H9 (cell line): ENCODE results near the gene PGGHG. TPM values are rescaled to one million over a fixed set of nuclear protein-coding genes. Genes with fewer than 3 reads are reported as not detected.
A peak's percentile ranks its signal among the peaks of the same experiment; 100 is the strongest.

Experiments used
- DNase-seq: peaks from one replicate; pipeline ENCODE4 v3.0.0-alpha.2; 2017
- H2AFZ ChIP-seq: one replicate; pipeline ENCODE4 v1.6.1; 2013; ENCODE audit warnings: mild to moderate bottlenecking, low read length, control low read depth, moderate library complexity
- H2AK5ac ChIP-seq: 2 replicates; pipeline ENCODE4 v1.6.1; 2013; ENCODE audit warnings: low read length, control low read depth, mixed read lengths; ENCODE audit not compliant: insufficient read length
- H2BK120ac ChIP-seq: one replicate; pipeline ENCODE4 v1.6.1; 2013; ENCODE audit warnings: low read depth, mild to moderate bottlenecking, low read length, control low read depth, inconsistent platforms; ENCODE audit not compliant: poor library complexity, severe bottlenecking
- H2BK12ac ChIP-seq: 2 replicates; pipeline ENCODE4 v1.6.1; 2013; ENCODE audit warnings: low read length, control low read depth, mixed read lengths, low read depth; ENCODE audit not compliant: insufficient read length
- H2BK15ac ChIP-seq: 2 replicates; pipeline ENCODE4 v1.6.1; 2013; ENCODE audit warnings: low read depth, low read length, control low read depth
- H2BK20ac ChIP-seq: one replicate; pipeline ENCODE4 v1.6.1; 2013; ENCODE audit warnings: low read depth, mild to moderate bottlenecking, low read length, control low read depth, inconsistent platforms; ENCODE audit not compliant: poor library complexity, severe bottlenecking
- H2BK5ac ChIP-seq: 2 replicates; pipeline ENCODE4 v1.6.1; 2013; ENCODE audit warnings: low read length, control low read depth, mixed read lengths; ENCODE audit not compliant: insufficient read length
- H3K14ac ChIP-seq: 2 replicates; pipeline ENCODE4 v1.6.1; 2013; ENCODE audit warnings: low read length, control low read depth; ENCODE audit not compliant: insufficient read depth
- H3K18ac ChIP-seq: 2 replicates; pipeline ENCODE4 v1.6.1; 2013; ENCODE audit warnings: low read depth, mild to moderate bottlenecking, mixed read lengths, low read length, control low read depth; ENCODE audit not compliant: insufficient read length
- H3K23ac ChIP-seq: 2 replicates; pipeline ENCODE4 v1.6.1; 2013; ENCODE audit warnings: low read length, control low read depth, mixed read lengths, low read depth; ENCODE audit not compliant: insufficient read length
- H3K23me2 ChIP-seq: 2 replicates; pipeline ENCODE4 v1.6.1; 2013; ENCODE audit warnings: low read depth, mild to moderate bottlenecking, mixed read lengths, low read length, control low read depth; ENCODE audit not compliant: insufficient read length, poor library complexity, severe bottlenecking
- H3K27ac ChIP-seq: 2 replicates; pipeline ENCODE4 v1.5.1; 2013; ENCODE audit warnings: low read length, control low read depth, mixed read lengths, low read depth; ENCODE audit not compliant: insufficient read length
- H3K27me3 ChIP-seq: 2 replicates; pipeline ENCODE4 v1.6.1; 2013; ENCODE audit warnings: low read length, control low read depth, inconsistent platforms; ENCODE audit not compliant: insufficient read depth
- H3K4ac ChIP-seq: 2 replicates; pipeline ENCODE4 v1.6.1; 2013; ENCODE audit warnings: low read depth, mild to moderate bottlenecking, control low read depth, inconsistent platforms, low read length, moderate library complexity
- H3K4me1 ChIP-seq: 2 replicates; pipeline ENCODE4 v1.6.1; 2013; ENCODE audit warnings: low read length, control low read depth, inconsistent platforms; ENCODE audit not compliant: insufficient read depth
- H3K4me2 ChIP-seq: 2 replicates; pipeline ENCODE4 v1.6.1; 2013; ENCODE audit warnings: low read length, control low read depth, mixed read lengths; ENCODE audit not compliant: insufficient read length, insufficient read depth
- H3K56ac ChIP-seq: 2 replicates; pipeline ENCODE4 v1.6.1; 2013; ENCODE audit warnings: low read depth, mild to moderate bottlenecking, mixed read lengths, low read length, control low read depth; ENCODE audit not compliant: insufficient read length
- H3K79me1 ChIP-seq: 2 replicates; pipeline ENCODE4 v1.6.1; 2013; ENCODE audit warnings: low read depth, mild to moderate bottlenecking, moderate library complexity, low read length, control low read depth, inconsistent platforms; ENCODE audit not compliant: insufficient read depth, poor library complexity, severe bottlenecking
- H3K79me2 ChIP-seq: 2 replicates; pipeline ENCODE4 v1.6.1; 2013; ENCODE audit warnings: low read length, control low read depth, inconsistent platforms; ENCODE audit not compliant: insufficient read depth
- H3K9ac ChIP-seq: 2 replicates; pipeline ENCODE4 v1.6.1; 2013; ENCODE audit warnings: low read length, control low read depth, mixed read lengths; ENCODE audit not compliant: insufficient read length; ENCODE audit errors: extremely low read depth
- H3K9me3 ChIP-seq: one replicate; pipeline ENCODE4 v1.6.1; 2013; ENCODE audit warnings: low read depth, low read length, inconsistent platforms; ENCODE audit not compliant: control insufficient read depth
- H3T11ph ChIP-seq: one replicate; pipeline ENCODE4 v1.6.1; 2013; ENCODE audit warnings: mild to moderate bottlenecking, low read length, control low read depth, inconsistent platforms
- H4K20me1 ChIP-seq: one replicate; pipeline ENCODE4 v1.6.1; 2013; ENCODE audit not compliant: control insufficient read depth, insufficient read length, insufficient read depth
- H4K5ac ChIP-seq: 2 replicates; pipeline ENCODE4 v1.6.1; 2013; ENCODE audit warnings: low read depth, mild to moderate bottlenecking, mixed read lengths, low read length, control low read depth; ENCODE audit not compliant: insufficient read length
- H4K8ac ChIP-seq: replicated peaks from 2 replicates; pipeline ENCODE4 v1.6.1; 2013; ENCODE audit warnings: low read length, control low read depth, mixed read lengths, low read depth; ENCODE audit not compliant: insufficient read length
- H4K91ac ChIP-seq: 2 replicates; pipeline ENCODE4 v1.6.1; 2013; ENCODE audit warnings: low read depth, mild to moderate bottlenecking, moderate library complexity, mixed read lengths, low read length, control low read depth; ENCODE audit not compliant: insufficient read length
- H3K27ac Mint-ChIP-seq, 3 experiments: 2 replicates in 2 of 3; 3 replicates in 1 of 3; pipeline ENCODE4 v1.8.0; 2020 to 2021; ENCODE audit warnings: mixed read lengths in 3 of 3, mild to moderate bottlenecking in 1 of 3, moderate library complexity in 1 of 3
- H3K27me3 Mint-ChIP-seq: 2 replicates; pipeline ENCODE4 v1.8.0; 2021; ENCODE audit warnings: low read depth, mild to moderate bottlenecking, moderate library complexity, mixed read lengths
- H3K36me3 Mint-ChIP-seq, 3 experiments: 2 replicates in 2 of 3; 3 replicates in 1 of 3; pipeline ENCODE4 v1.8.0; 2020 to 2021; ENCODE audit warnings: low read depth in 3 of 3, mixed read lengths in 3 of 3; ENCODE audit not compliant: insufficient read depth in 1 of 3
- H3K4me1 Mint-ChIP-seq, 2 experiments: 2 replicates each; pipeline ENCODE4 v1.8.0; 2020; ENCODE audit warnings: mixed read lengths in 2 of 2
- H3K4me3 Mint-ChIP-seq, 2 experiments: 2 replicates in 1 of 2; 3 replicates in 1 of 2; pipeline ENCODE4 v1.8.0; 2020 to 2021; ENCODE audit warnings: mild to moderate bottlenecking in 2 of 2, mixed read lengths in 2 of 2, moderate library complexity in 1 of 2
- H3K9me3 Mint-ChIP-seq, 2 experiments: 2 replicates in 1 of 2; 3 replicates in 1 of 2; pipeline ENCODE4 v1.8.0; 2020; ENCODE audit warnings: mild to moderate bottlenecking in 2 of 2, mixed read lengths in 2 of 2, moderate library complexity in 1 of 2
- WGBS: extraction: QIAGEN DNeasy Blood & Tissue Kit; methylation state at CpG from one replicate; pipeline ENCODE4 v1.1.7; 2013; ENCODE audit warnings: missing lambda C conversion rate, low lambda C conversion rate, mixed read lengths; ENCODE audit not compliant: insufficient read length; ENCODE audit errors: extremely low coverage; 5-methylcytosine and 5-hydroxymethylcytosine counted together
- total RNA-seq: library from RNA; stranded (reverse); gene quantifications from 2 replicates; pipeline ENCODE4 v1.2.1, GENCODE V29; 2021
- TF ChIP-seq, protein P1 (sequence below): fragments of 200-600 bp; sonication (generic); conservative IDR thresholded peaks from 3 replicates; pipeline ENCODE4 v1.8.0; 2021; ENCODE audit warnings: antibody characterized with exemption, mild to moderate bottlenecking

Gene PGGHG
- total RNA-seq, 1 experiment from 2014 or later = 58.3 TPM

DNA sequence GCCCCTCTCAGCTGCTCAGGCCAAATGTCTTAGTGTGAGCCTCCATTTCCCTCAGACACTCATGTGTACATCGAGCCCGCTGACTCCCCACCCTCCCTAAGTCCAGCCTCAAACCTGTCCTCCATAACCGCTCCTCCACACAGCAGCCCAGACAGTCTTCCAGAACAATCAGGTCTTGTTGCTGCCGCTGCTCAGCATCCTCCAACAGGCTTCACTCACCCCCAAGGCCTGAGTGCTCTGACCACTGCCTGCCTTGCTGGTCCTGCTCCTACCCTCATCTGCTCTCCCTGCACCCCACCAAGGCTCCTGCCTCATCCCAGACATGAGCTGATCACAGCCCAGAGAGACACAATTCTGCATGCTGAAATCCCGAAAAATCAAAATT lies 35.0 kb upstream of the PGGHG start:
- Mint-ChIP-seq H3K4me3 (peak overlapping the region in 1 of 2 experiments; percentile 31; a peak in 1 of 5 replicates), H3K27me3 (no peaks in the 10 kb centered on the region; the same call in 1 of the 2 replicates), H3K9me3 (no peaks in the 10 kb centered on the region; a peak in 1 of 5 replicates), H3K4me1 (peaks cover 0 to 5% of the 10 kb centered on the region in 2 experiments; a peak in 2 of 4 replicates), H3K27ac (peak overlapping the region in 1 of 3 experiments; percentile 37; a peak in 2 of 7 replicates), H3K36me3 (peaks cover 26 to 40% (median 31%) of the 10 kb centered on the region in 3 experiments)
- no peaks in the 10 kb centered on the region for H3K79me1 ChIP-seq
- H3K14ac ChIP-seq = no peak overlapping the region
- no peaks in the 10 kb centered on the region for H3K4me1 ChIP-seq
- no peaks in the 10 kb centered on the region for H4K20me1 ChIP-seq
- H3K18ac ChIP-seq = no peak overlapping the region
- H4K91ac ChIP-seq = no peak overlapping the region
- WGBS = no CpG with 5 or more reads among the region's 5 CpGs
- no peak overlapping the region for H4K8ac ChIP-seq
- H3K56ac ChIP-seq = no peak overlapping the region
- no peaks in the 10 kb centered on the region for H3K79me2 ChIP-seq
- H2BK120ac ChIP-seq = no peak overlapping the region
- H3K9me3 ChIP-seq = no peaks in the 10 kb centered on the region
- TF ChIP-seq, protein P1, sequence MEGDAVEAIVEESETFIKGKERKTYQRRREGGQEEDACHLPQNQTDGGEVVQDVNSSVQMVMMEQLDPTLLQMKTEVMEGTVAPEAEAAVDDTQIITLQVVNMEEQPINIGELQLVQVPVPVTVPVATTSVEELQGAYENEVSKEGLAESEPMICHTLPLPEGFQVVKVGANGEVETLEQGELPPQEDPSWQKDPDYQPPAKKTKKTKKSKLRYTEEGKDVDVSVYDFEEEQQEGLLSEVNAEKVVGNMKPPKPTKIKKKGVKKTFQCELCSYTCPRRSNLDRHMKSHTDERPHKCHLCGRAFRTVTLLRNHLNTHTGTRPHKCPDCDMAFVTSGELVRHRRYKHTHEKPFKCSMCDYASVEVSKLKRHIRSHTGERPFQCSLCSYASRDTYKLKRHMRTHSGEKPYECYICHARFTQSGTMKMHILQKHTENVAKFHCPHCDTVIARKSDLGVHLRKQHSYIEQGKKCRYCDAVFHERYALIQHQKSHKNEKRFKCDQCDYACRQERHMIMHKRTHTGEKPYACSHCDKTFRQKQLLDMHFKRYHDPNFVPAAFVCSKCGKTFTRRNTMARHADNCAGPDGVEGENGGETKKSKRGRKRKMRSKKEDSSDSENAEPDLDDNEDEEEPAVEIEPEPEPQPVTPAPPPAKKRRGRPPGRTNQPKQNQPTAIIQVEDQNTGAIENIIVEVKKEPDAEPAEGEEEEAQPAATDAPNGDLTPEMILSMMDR = no peak
- no peak overlapping the region for H2AFZ ChIP-seq
- H3T11ph ChIP-seq = no peak overlapping the region
- H3K4me2 ChIP-seq = no peak overlapping the region
- DNase-seq = no peak
- no peak overlapping the region for H2BK12ac ChIP-seq
- H3K27ac ChIP-seq = no peak overlapping the region
- no peak overlapping the region for H3K9ac ChIP-seq
- H2AK5ac ChIP-seq = no peak overlapping the region
- no peaks in the 10 kb centered on the region for H3K27me3 ChIP-seq
- H2BK20ac ChIP-seq = no peak overlapping the region
- no peak overlapping the region for H3K23ac ChIP-seq
- H2BK15ac ChIP-seq = no peak overlapping the region
- no peaks in the 10 kb centered on the region for H3K23me2 ChIP-seq
- no peak overlapping the region for H2BK5ac ChIP-seq
- no peak overlapping the region for H3K4ac ChIP-seq
- H4K5ac ChIP-seq = no peak overlapping the region
